ENCODE results near the gene NUBP2. TPM values are rescaled to one million over a fixed set of nuclear protein-coding genes. Genes with fewer than 3 reads are reported as not detected.
A peak's percentile ranks its signal among the peaks of the same experiment; 100 is the strongest.

The NUBP2 gene
- total RNA-seq, 2 donors from 2014 or later = 61.1 to 61.5 TPM

DNA sequence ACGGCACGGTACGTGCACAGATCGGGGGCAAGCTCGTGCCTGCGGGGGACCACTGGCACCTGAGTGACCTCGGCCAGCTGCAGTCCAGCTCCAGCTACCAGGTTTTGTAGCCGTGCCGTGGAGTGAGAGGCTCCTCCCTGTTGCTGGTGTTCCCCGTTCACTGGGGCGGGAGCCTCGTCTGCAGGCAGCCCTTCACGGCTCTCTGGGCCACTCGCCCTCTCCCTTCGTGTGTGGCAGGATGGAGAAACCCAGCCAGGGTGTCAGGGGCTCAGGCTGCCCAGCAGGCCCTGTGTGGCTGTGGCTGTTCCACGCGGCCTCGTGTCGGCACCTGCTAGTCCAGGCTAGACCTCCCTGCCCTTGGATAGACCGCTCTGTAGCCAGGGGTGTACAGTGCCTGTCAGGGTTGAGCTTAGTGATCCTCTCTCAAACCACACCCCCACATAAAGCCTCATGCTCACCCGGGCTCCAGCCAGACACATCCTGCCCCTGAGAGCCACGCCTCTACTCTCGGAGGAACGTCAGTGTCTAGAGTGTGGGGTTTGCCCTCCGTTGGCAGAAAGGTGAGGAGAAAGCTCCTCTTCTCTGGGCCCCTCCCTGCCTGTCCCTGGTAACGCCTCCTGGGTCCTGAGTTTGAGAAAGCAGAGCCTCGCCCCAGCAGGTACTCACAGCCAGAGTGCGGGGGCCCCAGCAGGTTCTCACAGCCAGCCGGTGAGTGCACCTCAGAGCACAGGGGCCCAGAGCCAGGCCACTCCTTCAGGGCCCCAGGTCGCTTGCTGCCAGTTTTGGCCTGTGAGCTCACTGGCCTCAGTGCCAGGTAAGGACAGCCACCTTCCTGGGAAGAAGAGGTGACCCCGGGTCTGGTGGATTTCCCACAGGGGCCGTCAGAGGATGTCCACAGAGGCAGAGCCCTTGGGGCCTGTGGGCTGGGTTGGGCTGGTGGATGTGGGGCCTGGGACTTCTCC lies 39.1 kb upstream of the NUBP2 start:
- H3K27me3 Mint-ChIP-seq (ENCODE audit: insufficient read depth) = no peaks in the 10 kb centered on the region
- H3K9me3 ChIP-seq (ENCODE audit: control insufficient read depth, low read length) = peaks cover 12% of the 10 kb centered on the region
- H3K4me1 ChIP-seq (ENCODE audit: control insufficient read depth, insufficient read depth, low read length) = no peaks in the 10 kb centered on the region
- WGBS, 2 experiments (ENCODE audit: insufficient coverage in 1 of 2, insufficient read length in 1 of 2) = 92 to 98% methylated on average over 19 to 32 of the region's 32 CpGs
- peaks cover 20% of the 10 kb centered on the region for H3K36me3 Mint-ChIP-seq (ENCODE audit: low read depth)
- peaks cover 1% of the 10 kb centered on the region for H3K9me3 Mint-ChIP-seq
- peaks cover 14% of the 10 kb centered on the region for H3K36me3 ChIP-seq (ENCODE audit: control insufficient read depth, insufficient read depth, low read length)
- H3K4me3 ChIP-seq (ENCODE audit: low read length) = no peak overlapping the region
- H3K4me1 Mint-ChIP-seq = no peaks in the 10 kb centered on the region
- no peak overlapping the region for H3K27ac ChIP-seq (ENCODE audit: low read depth, low read length)
- H3K27me3 ChIP-seq (ENCODE audit: control insufficient read depth, insufficient read depth, low read length, poor library complexity, severe bottlenecking) = no peaks in the 10 kb centered on the region
- TF ChIP-seq, protein P1, sequence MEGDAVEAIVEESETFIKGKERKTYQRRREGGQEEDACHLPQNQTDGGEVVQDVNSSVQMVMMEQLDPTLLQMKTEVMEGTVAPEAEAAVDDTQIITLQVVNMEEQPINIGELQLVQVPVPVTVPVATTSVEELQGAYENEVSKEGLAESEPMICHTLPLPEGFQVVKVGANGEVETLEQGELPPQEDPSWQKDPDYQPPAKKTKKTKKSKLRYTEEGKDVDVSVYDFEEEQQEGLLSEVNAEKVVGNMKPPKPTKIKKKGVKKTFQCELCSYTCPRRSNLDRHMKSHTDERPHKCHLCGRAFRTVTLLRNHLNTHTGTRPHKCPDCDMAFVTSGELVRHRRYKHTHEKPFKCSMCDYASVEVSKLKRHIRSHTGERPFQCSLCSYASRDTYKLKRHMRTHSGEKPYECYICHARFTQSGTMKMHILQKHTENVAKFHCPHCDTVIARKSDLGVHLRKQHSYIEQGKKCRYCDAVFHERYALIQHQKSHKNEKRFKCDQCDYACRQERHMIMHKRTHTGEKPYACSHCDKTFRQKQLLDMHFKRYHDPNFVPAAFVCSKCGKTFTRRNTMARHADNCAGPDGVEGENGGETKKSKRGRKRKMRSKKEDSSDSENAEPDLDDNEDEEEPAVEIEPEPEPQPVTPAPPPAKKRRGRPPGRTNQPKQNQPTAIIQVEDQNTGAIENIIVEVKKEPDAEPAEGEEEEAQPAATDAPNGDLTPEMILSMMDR (conservative IDR thresholded peaks at IDR 0.05) = no peak
- no peak overlapping the region for H3K27ac Mint-ChIP-seq
- no peak overlapping the region for H3K4me3 Mint-ChIP-seq
- DNase-seq = no peak
- H3K9ac ChIP-seq (ENCODE audit: extremely low read depth, low read length, poor library complexity, severe bottlenecking) = no peak overlapping the region

- peaks cover 4% of the 10 kb centered on the region for H3K9me3 ChIP-seq (ENCODE audit: control insufficient read depth, low read length)
- Mint-ChIP-seq H3K4me3 (no peak overlapping the region), H3K9me3 (peaks cover 1% of the 10 kb centered on the region), H3K36me3 (ENCODE audit: low read depth) (peaks cover 28% of the 10 kb centered on the region), H3K4me1 (no peaks in the 10 kb centered on the region), H3K27me3 (ENCODE audit: insufficient read depth) (no peaks in the 10 kb centered on the region), H3K27ac (no peak overlapping the region)
- H3K4me1 ChIP-seq (ENCODE audit: control insufficient read depth, insufficient read depth, low read length) = no peaks in the 10 kb centered on the region
- H3K27ac ChIP-seq (ENCODE audit: low read depth, low read length) = no peak overlapping the region
- peaks cover 21% of the 10 kb centered on the region for H3K36me3 ChIP-seq (ENCODE audit: control insufficient read depth, insufficient read depth, low read length)
- no peak for DNase-seq
- TF ChIP-seq, protein P1 (conservative IDR thresholded peaks at IDR 0.05) = no peak
- H3K4me3 ChIP-seq (ENCODE audit: low read length) = no peak overlapping the region
- no peak overlapping the region for H3K9ac ChIP-seq (ENCODE audit: extremely low read depth, low read length, poor library complexity, severe bottlenecking)
- 92 to 95% methylated on average over 13 to 22 of the region's 24 CpGs for WGBS, 2 experiments (ENCODE audit: insufficient coverage in 1 of 2, insufficient read length in 1 of 2)
- H3K27me3 ChIP-seq (ENCODE audit: control insufficient read depth, insufficient read depth, low read length, poor library complexity, severe bottlenecking) = no peaks in the 10 kb centered on the region
Observed at GRCh38 chr16:1744338-1744840, 38.4 kb upstream of the NUBP2 start.

GRCh38 chr16:1745181-1745899 lies 37.4 kb upstream of the NUBP2 start:
- H3K9ac ChIP-seq (ENCODE audit: extremely low read depth, low read length, poor library complexity, severe bottlenecking) = no peak overlapping the region
- peaks cover 24% of the 10 kb centered on the region for H3K36me3 ChIP-seq (ENCODE audit: control insufficient read depth, insufficient read depth, low read length)
- Mint-ChIP-seq H3K9me3 (peaks cover 1% of the 10 kb centered on the region), H3K36me3 (ENCODE audit: low read depth) (peaks cover 33% of the 10 kb centered on the region), H3K4me3 (no peak overlapping the region), H3K27ac (peak overlapping the region; percentile 77), H3K4me1 (no peaks in the 10 kb centered on the region), H3K27me3 (ENCODE audit: insufficient read depth) (no peaks in the 10 kb centered on the region)
- H3K4me1 ChIP-seq (ENCODE audit: control insufficient read depth, insufficient read depth, low read length) = no peaks in the 10 kb centered on the region
- 97% methylated on average over 24 to 25 of the region's 25 CpGs for WGBS, 2 experiments (ENCODE audit: insufficient coverage in 1 of 2, insufficient read length in 1 of 2)
- no peak for DNase-seq
- H3K27me3 ChIP-seq (ENCODE audit: control insufficient read depth, insufficient read depth, low read length, poor library complexity, severe bottlenecking) = no peaks in the 10 kb centered on the region
- H3K4me3 ChIP-seq (ENCODE audit: low read length) = no peak overlapping the region
- TF ChIP-seq, protein P1 (conservative IDR thresholded peaks at IDR 0.05) = no peak
- H3K9me3 ChIP-seq (ENCODE audit: control insufficient read depth, low read length) = no peaks in the 10 kb centered on the region
- peak overlapping the region; percentile 73 for H3K27ac ChIP-seq (ENCODE audit: low read depth, low read length)
